HEK293 (cell line): Measurements from ENCODE around the gene INSYN1.

ENCODE experiments used
- IKZF3 ChIP-seq: fragments of 450-650 bp; IDR thresholded peaks from 2 replicates; pipeline ENCODE4 v1.5.0; 2018; ENCODE audit warnings: missing biosample characterization, mild to moderate bottlenecking, missing genetic modification characterization, moderate library complexity
- KLF7 ChIP-seq: fragments of 450-650 bp; formaldehyde crosslinking; IDR thresholded peaks from 2 replicates; pipeline ENCODE4 v1.5.1; 2016; ENCODE audit warnings: missing biosample characterization, missing genetic modification characterization, borderline replicate concordance
- TCF7L2 ChIP-seq: IDR thresholded peaks from 2 replicates; pipeline ENCODE4 v1.6.1; 2011; ENCODE audit warnings: low read depth, mild to moderate bottlenecking, inconsistent platforms, low read length, moderate library complexity, borderline replicate concordance
- YY1 ChIP-seq: fragments of 450-650 bp; formaldehyde crosslinking; IDR thresholded peaks from 2 replicates; pipeline ENCODE4 v1.5.1; 2018; ENCODE audit warnings: missing biosample characterization, missing genetic modification characterization
- ZIC2 ChIP-seq: fragments of 450-650 bp; formaldehyde crosslinking; IDR thresholded peaks from 2 replicates; pipeline ENCODE4 v1.5.1; 2016; ENCODE audit warnings: missing biosample characterization, missing genetic modification characterization
- ZNF19 ChIP-seq: fragments of 450-650 bp; formaldehyde crosslinking; IDR thresholded peaks from 2 replicates; pipeline ENCODE4; 2016; ENCODE audit warnings: missing biosample characterization, missing genetic modification characterization, low read depth
- ZNF776 ChIP-seq: fragments of 450-650 bp; formaldehyde crosslinking; IDR thresholded peaks from 2 replicates; pipeline ENCODE4 v1.5.0; 2017; ENCODE audit warnings: missing biosample characterization, missing genetic modification characterization, borderline replicate concordance
- TF ChIP-seq, protein P1 (sequence below): fragments of 450-650 bp; formaldehyde crosslinking; IDR thresholded peaks from 2 replicates; pipeline ENCODE4 v1.5.1; 2016; ENCODE audit warnings: missing biosample characterization, missing genetic modification characterization
- TF ChIP-seq, protein P2 (sequence below): fragments of 450-650 bp; formaldehyde crosslinking; IDR thresholded peaks from 2 replicates; pipeline ENCODE4 v1.5.1; 2017; ENCODE audit warnings: missing biosample characterization, mild to moderate bottlenecking, missing genetic modification characterization, moderate library complexity
- TF ChIP-seq, protein P3 (sequence below): fragments of 450-650 bp; formaldehyde crosslinking; optimal IDR thresholded peaks from 2 replicates; pipeline ENCODE3; 2016; ENCODE audit warnings: missing biosample characterization, mild to moderate bottlenecking, missing genetic modification characterization
- TF ChIP-seq, protein P4 (sequence below): fragments of 450-650 bp; formaldehyde crosslinking; IDR thresholded peaks from 2 replicates; pipeline ENCODE4 v1.5.1; 2017; ENCODE audit warnings: missing biosample characterization, missing genetic modification characterization
- TF ChIP-seq, protein P5 (sequence below): fragments of 450-650 bp; formaldehyde crosslinking; IDR thresholded peaks from 2 replicates; pipeline ENCODE4 v1.5.1; 2016; ENCODE audit warnings: missing biosample characterization, missing genetic modification characterization

DNA sequence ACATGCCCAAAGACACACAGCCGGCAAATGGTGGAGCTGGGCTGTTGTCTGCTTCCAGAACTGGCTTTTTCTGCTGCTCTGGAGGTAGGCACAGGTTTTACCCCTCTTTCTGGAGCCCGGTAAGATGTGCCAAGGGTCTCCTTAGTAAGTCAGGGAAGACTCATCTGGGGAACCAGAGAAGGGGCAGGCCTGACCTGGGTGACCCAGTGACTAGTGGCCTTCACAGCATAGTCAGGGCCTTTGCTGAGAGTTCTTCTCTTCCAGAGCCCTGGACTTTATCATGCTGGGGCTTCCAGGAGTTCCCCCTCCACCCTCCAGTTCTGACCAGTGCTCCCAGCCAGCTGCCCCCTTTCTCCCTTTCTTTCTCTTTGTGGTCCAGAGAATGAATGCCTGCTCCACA lies 65.8 kb downstream of the INSYN1 start:
- TF ChIP-seq, protein P1, sequence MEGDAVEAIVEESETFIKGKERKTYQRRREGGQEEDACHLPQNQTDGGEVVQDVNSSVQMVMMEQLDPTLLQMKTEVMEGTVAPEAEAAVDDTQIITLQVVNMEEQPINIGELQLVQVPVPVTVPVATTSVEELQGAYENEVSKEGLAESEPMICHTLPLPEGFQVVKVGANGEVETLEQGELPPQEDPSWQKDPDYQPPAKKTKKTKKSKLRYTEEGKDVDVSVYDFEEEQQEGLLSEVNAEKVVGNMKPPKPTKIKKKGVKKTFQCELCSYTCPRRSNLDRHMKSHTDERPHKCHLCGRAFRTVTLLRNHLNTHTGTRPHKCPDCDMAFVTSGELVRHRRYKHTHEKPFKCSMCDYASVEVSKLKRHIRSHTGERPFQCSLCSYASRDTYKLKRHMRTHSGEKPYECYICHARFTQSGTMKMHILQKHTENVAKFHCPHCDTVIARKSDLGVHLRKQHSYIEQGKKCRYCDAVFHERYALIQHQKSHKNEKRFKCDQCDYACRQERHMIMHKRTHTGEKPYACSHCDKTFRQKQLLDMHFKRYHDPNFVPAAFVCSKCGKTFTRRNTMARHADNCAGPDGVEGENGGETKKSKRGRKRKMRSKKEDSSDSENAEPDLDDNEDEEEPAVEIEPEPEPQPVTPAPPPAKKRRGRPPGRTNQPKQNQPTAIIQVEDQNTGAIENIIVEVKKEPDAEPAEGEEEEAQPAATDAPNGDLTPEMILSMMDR (tag by site-specific recombination): no peak
- TF ChIP-seq, protein P2, sequence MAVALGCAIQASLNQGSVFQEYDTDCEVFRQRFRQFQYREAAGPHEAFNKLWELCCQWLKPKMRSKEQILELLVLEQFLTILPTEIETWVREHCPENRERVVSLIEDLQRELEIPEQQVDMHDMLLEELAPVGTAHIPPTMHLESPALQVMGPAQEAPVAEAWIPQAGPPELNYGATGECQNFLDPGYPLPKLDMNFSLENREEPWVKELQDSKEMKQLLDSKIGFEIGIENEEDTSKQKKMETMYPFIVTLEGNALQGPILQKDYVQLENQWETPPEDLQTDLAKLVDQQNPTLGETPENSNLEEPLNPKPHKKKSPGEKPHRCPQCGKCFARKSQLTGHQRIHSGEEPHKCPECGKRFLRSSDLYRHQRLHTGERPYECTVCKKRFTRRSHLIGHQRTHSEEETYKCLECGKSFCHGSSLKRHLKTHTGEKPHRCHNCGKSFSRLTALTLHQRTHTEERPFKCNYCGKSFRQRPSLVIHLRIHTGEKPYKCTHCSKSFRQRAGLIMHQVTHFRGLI (tag by site-specific recombination): no peak
- TF ChIP-seq, protein P3, sequence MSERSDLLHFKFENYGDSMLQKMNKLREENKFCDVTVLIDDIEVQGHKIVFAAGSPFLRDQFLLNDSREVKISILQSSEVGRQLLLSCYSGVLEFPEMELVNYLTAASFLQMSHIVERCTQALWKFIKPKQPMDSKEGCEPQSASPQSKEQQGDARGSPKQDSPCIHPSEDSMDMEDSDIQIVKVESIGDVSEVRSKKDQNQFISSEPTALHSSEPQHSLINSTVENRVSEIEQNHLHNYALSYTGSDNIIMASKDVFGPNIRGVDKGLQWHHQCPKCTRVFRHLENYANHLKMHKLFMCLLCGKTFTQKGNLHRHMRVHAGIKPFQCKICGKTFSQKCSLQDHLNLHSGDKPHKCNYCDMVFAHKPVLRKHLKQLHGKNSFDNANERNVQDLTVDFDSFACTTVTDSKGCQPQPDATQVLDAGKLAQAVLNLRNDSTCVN (tag by site-specific recombination): no peak
- TF ChIP-seq, protein P4, sequence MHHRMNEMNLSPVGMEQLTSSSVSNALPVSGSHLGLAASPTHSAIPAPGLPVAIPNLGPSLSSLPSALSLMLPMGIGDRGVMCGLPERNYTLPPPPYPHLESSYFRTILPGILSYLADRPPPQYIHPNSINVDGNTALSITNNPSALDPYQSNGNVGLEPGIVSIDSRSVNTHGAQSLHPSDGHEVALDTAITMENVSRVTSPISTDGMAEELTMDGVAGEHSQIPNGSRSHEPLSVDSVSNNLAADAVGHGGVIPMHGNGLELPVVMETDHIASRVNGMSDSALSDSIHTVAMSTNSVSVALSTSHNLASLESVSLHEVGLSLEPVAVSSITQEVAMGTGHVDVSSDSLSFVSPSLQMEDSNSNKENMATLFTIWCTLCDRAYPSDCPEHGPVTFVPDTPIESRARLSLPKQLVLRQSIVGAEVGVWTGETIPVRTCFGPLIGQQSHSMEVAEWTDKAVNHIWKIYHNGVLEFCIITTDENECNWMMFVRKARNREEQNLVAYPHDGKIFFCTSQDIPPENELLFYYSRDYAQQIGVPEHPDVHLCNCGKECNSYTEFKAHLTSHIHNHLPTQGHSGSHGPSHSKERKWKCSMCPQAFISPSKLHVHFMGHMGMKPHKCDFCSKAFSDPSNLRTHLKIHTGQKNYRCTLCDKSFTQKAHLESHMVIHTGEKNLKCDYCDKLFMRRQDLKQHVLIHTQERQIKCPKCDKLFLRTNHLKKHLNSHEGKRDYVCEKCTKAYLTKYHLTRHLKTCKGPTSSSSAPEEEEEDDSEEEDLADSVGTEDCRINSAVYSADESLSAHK: no peak
- no peak for TF ChIP-seq KLF7 (tag by site-specific recombination)
- no peak for TF ChIP-seq ZNF776
- no peak for TF ChIP-seq ZIC2 (tag by site-specific recombination)
- no peak for TF ChIP-seq IKZF3 (tag by site-specific recombination)
- TF ChIP-seq YY1 (tag by site-specific recombination): no peak
- TF ChIP-seq, protein P5, sequence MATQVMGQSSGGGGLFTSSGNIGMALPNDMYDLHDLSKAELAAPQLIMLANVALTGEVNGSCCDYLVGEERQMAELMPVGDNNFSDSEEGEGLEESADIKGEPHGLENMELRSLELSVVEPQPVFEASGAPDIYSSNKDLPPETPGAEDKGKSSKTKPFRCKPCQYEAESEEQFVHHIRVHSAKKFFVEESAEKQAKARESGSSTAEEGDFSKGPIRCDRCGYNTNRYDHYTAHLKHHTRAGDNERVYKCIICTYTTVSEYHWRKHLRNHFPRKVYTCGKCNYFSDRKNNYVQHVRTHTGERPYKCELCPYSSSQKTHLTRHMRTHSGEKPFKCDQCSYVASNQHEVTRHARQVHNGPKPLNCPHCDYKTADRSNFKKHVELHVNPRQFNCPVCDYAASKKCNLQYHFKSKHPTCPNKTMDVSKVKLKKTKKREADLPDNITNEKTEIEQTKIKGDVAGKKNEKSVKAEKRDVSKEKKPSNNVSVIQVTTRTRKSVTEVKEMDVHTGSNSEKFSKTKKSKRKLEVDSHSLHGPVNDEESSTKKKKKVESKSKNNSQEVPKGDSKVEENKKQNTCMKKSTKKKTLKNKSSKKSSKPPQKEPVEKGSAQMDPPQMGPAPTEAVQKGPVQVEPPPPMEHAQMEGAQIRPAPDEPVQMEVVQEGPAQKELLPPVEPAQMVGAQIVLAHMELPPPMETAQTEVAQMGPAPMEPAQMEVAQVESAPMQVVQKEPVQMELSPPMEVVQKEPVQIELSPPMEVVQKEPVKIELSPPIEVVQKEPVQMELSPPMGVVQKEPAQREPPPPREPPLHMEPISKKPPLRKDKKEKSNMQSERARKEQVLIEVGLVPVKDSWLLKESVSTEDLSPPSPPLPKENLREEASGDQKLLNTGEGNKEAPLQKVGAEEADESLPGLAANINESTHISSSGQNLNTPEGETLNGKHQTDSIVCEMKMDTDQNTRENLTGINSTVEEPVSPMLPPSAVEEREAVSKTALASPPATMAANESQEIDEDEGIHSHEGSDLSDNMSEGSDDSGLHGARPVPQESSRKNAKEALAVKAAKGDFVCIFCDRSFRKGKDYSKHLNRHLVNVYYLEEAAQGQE (tag by site-specific recombination): no peak
- TF ChIP-seq ZNF19 (tag by site-specific recombination): no peak
- TF ChIP-seq TCF7L2: no peak
